ENCODE results near the gene BMP10. TPM values are rescaled to one million over a fixed set of nuclear protein-coding genes. Genes with fewer than 3 reads are reported as not detected.

BMP10 gene
- total and polyA plus RNA-seq, 2 experiments from 2014 or later = 0.35 to 0.95 TPM

DNA sequence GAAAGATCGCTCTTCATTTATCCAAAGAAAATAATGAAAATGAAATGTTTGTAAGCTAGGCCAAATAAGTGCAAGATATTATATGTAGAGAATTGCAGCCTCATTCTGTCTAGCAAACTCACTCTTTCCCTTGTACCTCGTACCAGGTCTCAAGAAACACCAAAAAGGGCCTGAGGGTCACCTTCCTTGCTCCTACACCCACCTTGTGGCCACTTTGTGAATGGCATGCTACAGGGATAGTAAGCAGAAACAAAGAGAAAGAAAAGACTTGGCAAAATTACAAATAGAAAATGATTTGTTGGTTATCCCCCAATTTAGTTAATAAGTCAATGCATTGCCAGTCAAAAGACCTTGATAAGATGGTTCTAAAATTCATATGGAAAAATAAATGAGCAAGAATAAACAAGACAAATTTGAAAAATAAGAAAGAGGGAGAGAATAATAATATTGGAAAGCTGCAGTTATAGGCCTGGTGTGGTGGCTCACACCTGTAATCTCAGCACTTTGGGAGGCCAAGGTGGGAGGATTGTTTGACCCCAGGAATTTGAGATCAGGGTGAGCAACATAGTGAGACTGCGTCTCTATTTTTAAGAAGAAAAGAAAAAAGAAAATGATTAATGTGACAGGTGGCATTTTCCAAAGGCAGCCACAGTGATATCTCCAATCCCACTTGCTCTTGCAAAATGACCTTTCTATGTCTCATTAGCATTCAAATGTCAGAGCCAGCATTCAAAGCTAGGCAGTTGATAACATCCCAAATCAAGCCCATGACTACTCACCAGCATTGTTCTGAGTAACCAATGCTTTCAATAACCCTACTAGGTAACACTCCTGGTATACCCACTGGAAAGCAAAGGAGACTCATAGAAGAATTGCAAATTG, 38.8 kb upstream of the BMP10 start:
- Histone ChIP-seq H3K27me3 (no peaks in the 10 kb centered on the region), H3K4me3 (no peak overlapping the region), H3K27ac (no peak overlapping the region), H3K9me3 (ENCODE audit: low read depth) (no peaks in the 10 kb centered on the region), H3K36me3 (no peaks in the 10 kb centered on the region), H3K4me1 (ENCODE audit: low read depth) (peaks cover 14% of the 10 kb centered on the region)
- peak; percentile 93 for TF ChIP-seq CTCF (IDR thresholded peaks at IDR 0.05; ENCODE audit: low read depth, low read length)
- DNase-seq (ENCODE audit: low read depth in 1 of 2, low spot score in 1 of 2) = peak; percentile 78 to 87

GRCh38 chr2:68908392-68908970, 37.3 kb upstream of the BMP10 start:
- peak in 1 of 2 donors; percentile 80 for DNase-seq (ENCODE audit: low read depth in 1 of 2, low spot score in 1 of 2)

GRCh38 chr2:68907920-68908253, 36.7 kb upstream of the BMP10 start:
- Histone ChIP-seq H3K27me3 (no peaks in the 10 kb centered on the region), H3K4me3 (no peak overlapping the region), H3K9me3 (ENCODE audit: low read depth) (no peaks in the 10 kb centered on the region), H3K4me1 (ENCODE audit: low read depth) (peaks cover 14% of the 10 kb centered on the region), H3K36me3 (no peaks in the 10 kb centered on the region), H3K27ac (no peak overlapping the region)
- DNase-seq (ENCODE audit: low read depth in 1 of 2, low spot score in 1 of 2) = no peak
- TF ChIP-seq CTCF (IDR thresholded peaks at IDR 0.05; ENCODE audit: low read depth, low read length) = no peak

More at GRCh38 chr2:68908392-68908970, 37.3 kb upstream of the BMP10 start:
- H3K27ac ChIP-seq = no peak overlapping the region
- H3K4me1 ChIP-seq (ENCODE audit: low read depth) = peaks cover 14% of the 10 kb centered on the region
- H3K27me3 ChIP-seq = no peaks in the 10 kb centered on the region
- TF ChIP-seq CTCF (IDR thresholded peaks at IDR 0.05; ENCODE audit: low read depth, low read length) = no peak
- H3K9me3 ChIP-seq (ENCODE audit: low read depth) = no peaks in the 10 kb centered on the region
- H3K4me3 ChIP-seq = no peak overlapping the region
- H3K36me3 ChIP-seq = no peaks in the 10 kb centered on the region

DNA sequence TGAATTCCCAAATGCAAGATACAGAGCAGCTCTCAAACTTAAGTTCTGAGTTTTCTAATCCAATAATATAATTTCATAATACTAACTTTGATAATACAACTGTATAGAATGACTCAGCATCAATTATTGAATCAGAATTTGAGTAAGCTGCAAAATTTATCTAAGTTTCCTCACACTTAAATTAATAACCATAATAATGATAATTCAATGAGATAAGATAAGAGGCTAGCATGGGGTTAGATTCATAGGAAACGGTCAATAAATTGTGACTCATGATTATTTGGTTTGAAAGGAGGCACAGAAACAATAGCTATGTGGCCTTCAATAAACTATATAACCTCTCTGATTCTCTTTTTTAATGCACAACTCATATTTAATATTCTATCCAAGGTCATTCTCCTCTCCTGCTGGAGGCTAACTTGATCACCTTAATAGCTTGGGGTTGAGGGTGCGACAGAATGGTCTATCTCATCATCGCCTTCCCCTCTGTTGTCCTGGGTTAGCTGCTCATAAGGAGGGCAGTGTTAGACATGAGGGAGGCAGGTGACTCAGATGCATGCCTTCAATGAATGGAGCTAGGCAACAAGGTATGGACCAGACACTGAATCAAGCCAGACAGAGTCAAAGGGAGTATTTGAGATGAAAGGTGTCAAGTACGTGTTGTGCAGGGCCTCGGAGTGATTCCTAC, 36.2 kb upstream of the BMP10 start:
- Histone ChIP-seq H3K4me3 (no peak overlapping the region), H3K27me3 (no peaks in the 10 kb centered on the region), H3K27ac (no peak overlapping the region), H3K4me1 (ENCODE audit: low read depth) (peaks cover 14% of the 10 kb centered on the region), H3K36me3 (no peaks in the 10 kb centered on the region), H3K9me3 (ENCODE audit: low read depth) (no peaks in the 10 kb centered on the region)
- no peak for TF ChIP-seq CTCF (IDR thresholded peaks at IDR 0.05; ENCODE audit: low read depth, low read length)
- DNase-seq (ENCODE audit: low read depth in 1 of 2, low spot score in 1 of 2) = no peak

GRCh38 chr2:68906716-68907115, 35.5 kb upstream of the BMP10 start:
- Histone ChIP-seq H3K36me3 (no peaks in the 10 kb centered on the region), H3K27me3 (no peaks in the 10 kb centered on the region), H3K4me3 (no peak overlapping the region), H3K4me1 (ENCODE audit: low read depth) (peaks cover 14% of the 10 kb centered on the region), H3K9me3 (ENCODE audit: low read depth) (no peaks in the 10 kb centered on the region), H3K27ac (no peak overlapping the region)
- DNase-seq (ENCODE audit: low read depth in 1 of 2, low spot score in 1 of 2) = no peak
- no peak for TF ChIP-seq CTCF (IDR thresholded peaks at IDR 0.05; ENCODE audit: low read depth, low read length)
